ENCODE data around the gene BSG. TPM values are rescaled to one million over a fixed set of nuclear protein-coding genes. Genes with fewer than 3 reads are reported as not detected.
"Not testable (repeated sequence)": the region's sequence is repeated elsewhere in the genome, so short reads cannot be mapped to it uniquely, and the experiment has no call there.

The BSG gene
- total RNA-seq, 1 experiment from 2014 or later: 674 TPM

DNA sequence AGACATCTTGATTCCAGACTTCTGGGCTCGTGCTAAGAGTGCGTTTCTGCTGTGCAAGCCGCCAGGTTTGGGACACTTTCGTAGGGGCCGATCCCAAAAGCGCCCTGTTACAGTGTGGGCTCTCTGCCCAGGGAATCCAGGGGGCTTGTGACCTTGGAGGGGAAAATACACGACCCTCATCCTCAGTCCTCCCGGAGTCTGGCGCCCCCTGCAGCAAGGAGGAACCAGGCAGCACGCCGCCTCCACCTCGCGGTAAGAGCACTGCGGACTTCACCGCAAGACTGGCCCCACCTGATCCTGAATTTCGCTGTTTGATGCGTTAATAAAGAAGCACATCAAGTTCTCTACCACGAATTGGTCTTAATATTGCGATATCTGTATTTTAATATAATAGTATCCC is 55.8 kb downstream of the BSG start:
- DNase-seq (ENCODE audit: low spot score): no peak
- in situ Hi-C loops (cut with HindIII; ENCODE audit: low sequenced_read_pairs): no loop called here

GRCh38 chr19:629515-629914 is 57.1 kb downstream of the BSG start:
- DNase-seq (ENCODE audit: low spot score): peak; percentile 14
- in situ Hi-C loops (cut with HindIII; ENCODE audit: low sequenced_read_pairs): not testable (repeated sequence)

GRCh38 chr19:629961-630714 is 57.7 kb downstream of the BSG start:
- in situ Hi-C loops (cut with HindIII; ENCODE audit: low sequenced_read_pairs): no loop called here
- peak; percentile 27 for DNase-seq (ENCODE audit: low spot score)

DNA sequence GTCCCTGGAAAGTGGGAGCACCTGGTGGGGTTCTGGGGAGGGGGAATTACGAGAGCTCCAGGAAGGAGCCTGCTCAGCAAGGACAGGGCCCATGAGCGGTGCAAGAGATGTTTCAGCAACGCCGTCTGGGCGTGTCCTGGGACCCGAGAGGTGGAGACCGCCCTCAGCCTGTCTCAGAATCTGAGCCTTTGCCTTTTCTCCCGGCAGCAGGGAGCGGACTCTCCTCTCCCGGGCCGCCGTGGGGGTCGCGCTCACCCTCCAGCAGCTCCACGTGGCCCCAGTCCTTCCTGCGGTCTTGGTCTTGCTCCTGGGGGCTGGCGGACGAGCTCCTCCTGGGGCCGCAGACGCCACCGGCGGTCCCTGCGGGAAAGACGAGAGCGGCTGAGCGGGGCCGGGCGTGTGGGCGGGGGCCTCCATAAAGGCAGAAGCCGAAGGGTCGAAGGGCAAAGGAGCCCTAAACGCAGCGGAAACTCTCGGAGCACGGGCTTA is 60.2 kb downstream of the BSG start:
- DNase-seq (ENCODE audit: low spot score): no peak
- in situ Hi-C loops (cut with HindIII; ENCODE audit: low sequenced_read_pairs): no loop called here

Other genes starting within 250 kb of the BSG start
- 19.2 and 82.6 TPM in 2 replicates for gene MIER2, start 227.8 kb upstream of the BSG start, total RNA-seq (2014; rRNA removed; shearing (Covaris generic))
- 6.0 and 11.9 TPM in 2 replicates for gene C2CD4C, start 163.4 kb upstream of the BSG start, total RNA-seq (2014; rRNA removed; shearing (Covaris generic))
- 12.7 and 14.3 TPM in 2 replicates for gene SHC2, start 111.6 kb upstream of the BSG start, total RNA-seq (2014; rRNA removed; shearing (Covaris generic))
- gene MADCAM1, start 76.1 kb upstream of the BSG start, total RNA-seq (2014; rRNA removed; shearing (Covaris generic)): 0.14 TPM in 1 of 2 replicates, not detected in the other
- gene TPGS1, start 65.1 kb upstream of the BSG start, total RNA-seq (2014; rRNA removed; shearing (Covaris generic)): 89.0 and 129 TPM in 2 replicates
- 178 and 208 TPM in 2 replicates for gene CDC34, start 40.8 kb upstream of the BSG start, total RNA-seq (2014; rRNA removed; shearing (Covaris generic))
- gene GZMM, start 28.5 kb upstream of the BSG start, total RNA-seq (2014; rRNA removed; shearing (Covaris generic)): 0.17 and 0.74 TPM in 2 replicates
- gene HCN2, start 17.3 kb downstream of the BSG start, total RNA-seq (2014; rRNA removed; shearing (Covaris generic)): 6.0 and 6.7 TPM in 2 replicates
- gene POLRMT, start 60.9 kb downstream of the BSG start, total RNA-seq (2014; rRNA removed; shearing (Covaris generic)): 62.0 and 62.8 TPM in 2 replicates
- not detected in 2 replicates for gene FGF22, start 67.3 kb downstream of the BSG start, total RNA-seq (2014; rRNA removed; shearing (Covaris generic))
- gene RNF126, start 90.6 kb downstream of the BSG start, total RNA-seq (2014; rRNA removed; shearing (Covaris generic)): 44.5 and 48.7 TPM in 2 replicates
- 15.0 and 26.0 TPM in 2 replicates for gene FSTL3, start 103.8 kb downstream of the BSG start, total RNA-seq (2014; rRNA removed; shearing (Covaris generic))
- not detected in 2 replicates for gene PRSS57, start 122.9 kb downstream of the BSG start, total RNA-seq (2014; rRNA removed; shearing (Covaris generic))
- gene PALM, start 136.3 kb downstream of the BSG start, total RNA-seq (2014; rRNA removed; shearing (Covaris generic)): 30.0 and 49.6 TPM in 2 replicates
- gene MISP, start 178.5 kb downstream of the BSG start, total RNA-seq (2014; rRNA removed; shearing (Covaris generic)): 1.2 and 2.8 TPM in 2 replicates
- gene PTBP1, start 224.9 kb downstream of the BSG start, total RNA-seq (2014; rRNA removed; shearing (Covaris generic)): 273 and 361 TPM in 2 replicates
- 47.9 and 54.5 TPM in 2 replicates for gene PLPPR3, start 249.4 kb downstream of the BSG start, total RNA-seq (2014; rRNA removed; shearing (Covaris generic))

Data from G401 (cell line).